ENCODE results near the gene ATG7.

DNA sequence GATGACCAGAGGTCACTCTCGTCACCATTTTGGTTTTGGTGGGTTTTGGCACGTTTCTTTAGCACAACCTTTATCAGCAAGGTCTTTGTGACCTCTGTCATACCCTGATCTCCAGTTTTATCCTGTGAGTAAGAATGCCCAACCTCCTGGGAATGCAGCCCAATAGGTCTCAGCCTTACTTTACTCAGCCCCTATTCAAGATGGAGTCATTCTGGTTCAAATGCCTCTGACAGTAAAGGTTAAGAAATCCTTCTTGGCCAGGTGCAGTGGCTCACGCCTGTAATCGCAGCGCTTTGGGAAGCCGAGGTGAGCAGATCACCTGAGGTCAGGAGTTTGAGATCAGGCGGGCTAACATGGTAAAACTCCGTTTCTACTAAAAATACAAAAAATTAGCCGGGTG lies 3.2 kb upstream of the ATG7 start:
- TF ChIP-seq, protein P1, sequence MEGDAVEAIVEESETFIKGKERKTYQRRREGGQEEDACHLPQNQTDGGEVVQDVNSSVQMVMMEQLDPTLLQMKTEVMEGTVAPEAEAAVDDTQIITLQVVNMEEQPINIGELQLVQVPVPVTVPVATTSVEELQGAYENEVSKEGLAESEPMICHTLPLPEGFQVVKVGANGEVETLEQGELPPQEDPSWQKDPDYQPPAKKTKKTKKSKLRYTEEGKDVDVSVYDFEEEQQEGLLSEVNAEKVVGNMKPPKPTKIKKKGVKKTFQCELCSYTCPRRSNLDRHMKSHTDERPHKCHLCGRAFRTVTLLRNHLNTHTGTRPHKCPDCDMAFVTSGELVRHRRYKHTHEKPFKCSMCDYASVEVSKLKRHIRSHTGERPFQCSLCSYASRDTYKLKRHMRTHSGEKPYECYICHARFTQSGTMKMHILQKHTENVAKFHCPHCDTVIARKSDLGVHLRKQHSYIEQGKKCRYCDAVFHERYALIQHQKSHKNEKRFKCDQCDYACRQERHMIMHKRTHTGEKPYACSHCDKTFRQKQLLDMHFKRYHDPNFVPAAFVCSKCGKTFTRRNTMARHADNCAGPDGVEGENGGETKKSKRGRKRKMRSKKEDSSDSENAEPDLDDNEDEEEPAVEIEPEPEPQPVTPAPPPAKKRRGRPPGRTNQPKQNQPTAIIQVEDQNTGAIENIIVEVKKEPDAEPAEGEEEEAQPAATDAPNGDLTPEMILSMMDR (IDR thresholded peaks at IDR 0.05): no peak
- TF ChIP-seq POLR2A (IDR thresholded peaks at IDR 0.05): no peak
